Osteoblast (primary cell): Measurements from ENCODE around the gene LAMTOR4. TPM values are rescaled to one million over a fixed set of nuclear protein-coding genes. Genes with fewer than 3 reads are reported as not detected.

Experiments
- DNase-seq: peaks from one replicate; pipeline ENCODE4 v3.0.0; 2011; ENCODE audit warnings: low spot score, mixed read lengths; ENCODE audit not compliant: insufficient read length; ENCODE audit errors: missing footprints
- H2AFZ ChIP-seq: 2 replicates; pipeline ENCODE4 v1.6.0; 2011; ENCODE audit warnings: mild to moderate bottlenecking, low read length
- H3K27ac ChIP-seq: 2 replicates; pipeline ENCODE4 v1.5.1; 2011; ENCODE audit warnings: mild to moderate bottlenecking, low read depth, low read length, moderate library complexity
- H3K27me3 ChIP-seq: 2 replicates; pipeline ENCODE4 v1.6.0; 2012; ENCODE audit warnings: mild to moderate bottlenecking, control low read depth, inconsistent platforms, low read length, moderate library complexity; ENCODE audit not compliant: insufficient read depth
- H3K36me3 ChIP-seq: 2 replicates; pipeline ENCODE4 v1.5.1; 2011; ENCODE audit warnings: mild to moderate bottlenecking, low read length, control low read depth, moderate library complexity; ENCODE audit not compliant: insufficient read depth
- H3K4me1 ChIP-seq: 2 replicates; pipeline ENCODE4 v1.5.1; 2011; ENCODE audit warnings: mild to moderate bottlenecking, low read length, control low read depth, moderate library complexity; ENCODE audit not compliant: insufficient read depth
- H3K4me2 ChIP-seq: 2 replicates; pipeline ENCODE4 v1.6.0; 2011; ENCODE audit warnings: mild to moderate bottlenecking, low read length; ENCODE audit not compliant: insufficient read depth
- H3K4me3 ChIP-seq: fragments of 200-600 bp; sonication (generic); 3 replicates; pipeline ENCODE4 v1.5.1; 2012; ENCODE audit warnings: mild to moderate bottlenecking, low read length, inconsistent platforms; ENCODE audit not compliant: insufficient read depth
- H3K79me2 ChIP-seq: 2 replicates; pipeline ENCODE4 v1.6.0; 2012; ENCODE audit warnings: mild to moderate bottlenecking, low read length, control low read depth, inconsistent platforms; ENCODE audit not compliant: insufficient read depth
- H3K9me3 ChIP-seq: 2 replicates; pipeline ENCODE4 v1.5.1; 2011; ENCODE audit warnings: low read depth, low read length, control low read depth
- H4K20me1 ChIP-seq: 2 replicates; pipeline ENCODE4 v1.6.0; 2012; ENCODE audit warnings: mild to moderate bottlenecking, low read length, control low read depth; ENCODE audit not compliant: insufficient read depth
- total RNA-seq: library from RNA; depleted of rRNA; stranded (reverse); fragments of >200 nt; gene quantifications from 2 replicates; pipeline ENCODE4 v1.2.3, GENCODE V29; 2012
- TF ChIP-seq, protein P1 (sequence below): IDR thresholded peaks from 2 replicates; pipeline ENCODE4 v1.5.1; 2011; ENCODE audit warnings: mild to moderate bottlenecking, low read depth, low read length, moderate library complexity; ENCODE audit errors: extremely low read depth

Gene LAMTOR4
- total RNA-seq, 1 donor = 63.7 TPM

DNA sequence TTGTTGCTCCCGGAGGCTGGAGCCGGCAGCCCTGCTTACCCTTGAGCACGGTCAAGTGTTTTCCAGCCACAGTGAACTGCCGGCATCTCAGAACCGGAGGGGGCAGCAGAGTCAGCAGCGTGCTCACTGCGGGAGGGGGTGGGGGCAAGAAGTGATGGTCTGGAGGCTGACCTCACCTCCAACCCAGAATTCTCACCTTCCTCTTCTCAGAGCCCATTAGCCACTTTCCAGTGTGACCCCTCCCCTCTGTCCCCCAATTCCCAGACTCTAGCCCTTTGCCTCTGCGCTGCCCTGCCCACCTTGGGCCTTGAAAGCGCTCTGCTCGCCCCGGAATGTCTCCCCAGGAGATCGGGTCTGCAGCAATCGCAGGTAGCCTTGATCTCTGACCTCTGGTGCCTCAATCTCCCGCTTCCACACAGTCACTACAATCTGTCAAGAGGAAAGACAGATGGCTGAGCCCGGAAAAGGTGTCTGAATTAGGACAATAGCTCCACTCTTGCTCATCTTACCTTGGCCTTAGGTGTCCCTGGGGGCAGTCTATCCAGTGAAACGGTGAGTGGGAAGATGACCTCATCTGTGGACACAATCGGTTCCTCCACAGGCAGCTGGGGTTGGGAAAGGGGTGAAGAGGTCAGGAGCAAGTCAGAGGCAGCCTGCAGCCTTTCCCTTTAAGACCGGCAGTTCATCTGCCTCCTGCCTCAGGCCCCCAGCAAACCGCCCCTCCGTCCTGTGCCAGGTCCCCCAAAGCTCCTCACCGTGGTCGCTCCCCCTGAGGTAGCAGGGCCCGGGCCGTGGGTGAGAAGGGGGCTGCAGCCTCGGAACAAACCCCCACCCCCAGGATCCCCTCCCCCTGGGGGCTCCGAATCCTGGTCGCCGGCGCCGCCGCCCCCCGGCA is 8.9 kb downstream of the LAMTOR4 start:
- peaks cover 28% of the 10 kb centered on the region for H4K20me1 ChIP-seq
- H3K27me3 ChIP-seq = no peaks in the 10 kb centered on the region
- H3K36me3 ChIP-seq = peaks cover 34% of the 10 kb centered on the region
- no peaks in the 10 kb centered on the region for H3K9me3 ChIP-seq
- peak overlapping the region; percentile 24 for H3K27ac ChIP-seq
- peak overlapping the region; percentile 92 for H3K4me3 ChIP-seq
- TF ChIP-seq, protein P1, sequence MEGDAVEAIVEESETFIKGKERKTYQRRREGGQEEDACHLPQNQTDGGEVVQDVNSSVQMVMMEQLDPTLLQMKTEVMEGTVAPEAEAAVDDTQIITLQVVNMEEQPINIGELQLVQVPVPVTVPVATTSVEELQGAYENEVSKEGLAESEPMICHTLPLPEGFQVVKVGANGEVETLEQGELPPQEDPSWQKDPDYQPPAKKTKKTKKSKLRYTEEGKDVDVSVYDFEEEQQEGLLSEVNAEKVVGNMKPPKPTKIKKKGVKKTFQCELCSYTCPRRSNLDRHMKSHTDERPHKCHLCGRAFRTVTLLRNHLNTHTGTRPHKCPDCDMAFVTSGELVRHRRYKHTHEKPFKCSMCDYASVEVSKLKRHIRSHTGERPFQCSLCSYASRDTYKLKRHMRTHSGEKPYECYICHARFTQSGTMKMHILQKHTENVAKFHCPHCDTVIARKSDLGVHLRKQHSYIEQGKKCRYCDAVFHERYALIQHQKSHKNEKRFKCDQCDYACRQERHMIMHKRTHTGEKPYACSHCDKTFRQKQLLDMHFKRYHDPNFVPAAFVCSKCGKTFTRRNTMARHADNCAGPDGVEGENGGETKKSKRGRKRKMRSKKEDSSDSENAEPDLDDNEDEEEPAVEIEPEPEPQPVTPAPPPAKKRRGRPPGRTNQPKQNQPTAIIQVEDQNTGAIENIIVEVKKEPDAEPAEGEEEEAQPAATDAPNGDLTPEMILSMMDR = peak; percentile 27
- H3K4me2 ChIP-seq = peak overlapping the region; percentile 77
- peaks cover 39% of the 10 kb centered on the region for H3K79me2 ChIP-seq
- DNase-seq = peak; percentile 95
- H3K4me1 ChIP-seq = peaks cover 17% of the 10 kb centered on the region
- no peak overlapping the region for H2AFZ ChIP-seq

DNA sequence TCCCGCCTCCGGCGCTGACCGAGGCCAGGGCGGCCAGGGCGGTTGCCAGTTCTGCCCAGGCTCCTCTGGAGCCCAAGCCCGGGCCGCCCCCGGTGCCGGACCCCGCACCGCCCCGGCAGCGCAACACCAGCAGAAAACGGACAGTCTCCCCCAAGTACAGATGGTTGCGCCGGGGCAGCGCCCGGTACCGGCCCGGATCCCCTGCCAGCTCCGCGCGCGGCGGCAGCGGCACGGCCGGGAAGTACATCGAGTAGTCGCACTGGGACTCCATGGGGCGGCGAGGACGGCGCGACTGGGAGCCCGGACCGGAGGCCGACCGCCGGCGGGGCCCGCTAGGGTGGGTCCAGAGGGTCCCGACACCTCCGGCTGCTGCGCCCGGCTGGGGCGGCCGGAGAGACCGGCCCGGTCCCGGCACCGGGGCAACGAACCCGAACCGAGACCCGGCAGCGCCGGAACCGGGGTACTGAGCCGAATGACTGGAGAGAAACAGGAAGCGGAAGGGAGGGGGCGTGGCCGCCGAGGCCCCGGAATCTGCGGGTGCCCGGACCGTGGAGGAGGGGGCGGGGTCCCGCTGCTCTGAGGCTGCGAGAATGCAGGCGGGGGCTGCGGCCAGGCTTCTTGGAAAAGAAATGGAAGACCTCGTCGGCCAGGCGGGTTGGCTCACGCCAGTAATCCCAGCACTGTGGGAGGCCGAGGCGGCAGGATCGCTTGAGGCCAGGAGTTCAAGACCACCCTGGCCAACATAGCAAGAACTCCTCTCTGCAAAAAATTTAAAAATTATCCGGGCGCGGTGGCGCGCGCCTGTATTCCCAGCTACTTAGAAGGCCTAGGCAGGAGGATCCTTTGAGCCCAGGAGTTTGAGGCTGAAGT is 9.7 kb downstream of the LAMTOR4 start, which contains the start of gene TRAPPC14:
TRAPPC14 (minus strand) TSS at position 495 of the 870 bp plus-strand sequence; CDS start at position 271, 224 bp downstream.
- Histone ChIP-seq H2AFZ (peak within 1 kb of the TSS; percentile 91), H3K4me3 (peak within 1 kb of the TSS; percentile 92), H3K4me2 (peak within 1 kb of the TSS; percentile 77), H3K27ac (peak within 1 kb of the TSS; percentile 51), H4K20me1 (peaks cover 28% of the 10 kb centered on the region), H3K4me1 (peaks cover 17% of the 10 kb centered on the region), H3K27me3 (no peaks in the 10 kb centered on the region), H3K79me2 (peaks cover 34% of the 10 kb centered on the region), H3K36me3 (peaks cover 26% of the 10 kb centered on the region), H3K9me3 (no peaks in the 10 kb centered on the region)
- TF ChIP-seq, protein P1 = no peak
- DNase-seq = peak; percentile 99

DNA sequence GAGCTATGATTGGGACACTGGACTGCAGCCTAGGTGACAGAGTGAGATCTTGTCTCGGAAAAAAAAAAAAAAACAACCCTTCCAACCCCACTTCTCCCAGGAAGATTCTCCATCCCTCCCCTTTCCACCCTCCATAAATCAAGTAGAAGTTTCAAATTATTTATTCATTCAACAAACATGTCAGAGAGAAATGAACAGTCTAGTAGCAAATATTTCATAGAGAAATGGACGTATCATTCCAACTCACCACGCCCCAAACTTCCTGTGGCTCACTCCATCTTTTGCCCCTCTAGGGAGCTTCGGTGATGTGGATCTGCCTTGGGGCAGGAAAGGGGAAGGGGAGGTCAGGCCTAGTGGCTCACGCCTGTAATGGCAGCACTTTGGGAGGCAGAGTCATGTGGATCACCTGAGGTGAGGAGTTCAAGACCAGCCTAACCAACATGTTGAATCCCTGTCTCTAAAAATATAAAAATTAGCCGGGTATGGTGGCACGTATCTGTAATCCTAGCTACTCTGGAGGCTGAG is 10.4 kb downstream of the LAMTOR4 start:
- Histone ChIP-seq H4K20me1 (peaks cover 24% of the 10 kb centered on the region), H3K36me3 (peaks cover 22% of the 10 kb centered on the region), H3K27ac (peak overlapping the region; percentile 51), H3K4me2 (peak overlapping the region; percentile 77), H3K9me3 (no peaks in the 10 kb centered on the region), H3K4me3 (peak overlapping the region; percentile 92), H3K4me1 (peaks cover 17% of the 10 kb centered on the region), H2AFZ (peak overlapping the region; percentile 91), H3K27me3 (no peaks in the 10 kb centered on the region), H3K79me2 (peaks cover 28% of the 10 kb centered on the region)
- TF ChIP-seq, protein P1 = no peak
- peak; percentile 54 for DNase-seq
